H1 (cell line): ENCODE measurements around the gene SPR. TPM values are rescaled to one million over a fixed set of nuclear protein-coding genes. Genes with fewer than 3 reads are reported as not detected.

Experiments used
- CTCF ChIA-PET: fragments of 300-600 bp; sonication (Branson Sonifier 250); formaldehyde crosslinking; loops from one replicate; lab custom pipeline; 2021; ENCODE audit not compliant: partially characterized antibody; lab: Charles Lee
- POLR2A ChIA-PET: fragments of 300-600 bp; sonication (Branson Sonifier 250); formaldehyde crosslinking; loops from one replicate; lab custom pipeline; 2021; ENCODE audit warnings: inconsistent platforms; ENCODE audit not compliant: partially characterized antibody; lab: Charles Lee
- DNase-seq, 2 experiments: peaks; one replicate each; pipeline versions ENCODE4 v3.0.0 to v3.0.0-alpha.2; 2010 to 2022; ENCODE audit warnings: low spot score in 2 of 2, low read depth in 1 of 2, mixed read lengths in 1 of 2
- FAIRE-seq: peaks from 2 replicates; lab custom pipeline; 2011; peaks lifted over from hg19 to GRCh38; lab: Jason Lieb, UNC
- H2AFZ ChIP-seq: 2 replicates; pipeline ENCODE4 v1.8.1; 2012; ENCODE audit warnings: low read length, inconsistent platforms
- H2AK5ac ChIP-seq: 2 replicates; pipeline ENCODE4 v1.6.1; 2013; ENCODE audit warnings: low read depth, low read length
- H2BK120ac ChIP-seq: replicated peaks from 2 replicates; pipeline ENCODE3; 2013; ENCODE audit warnings: low read depth, low read length, inconsistent platforms
- H2BK12ac ChIP-seq: 2 replicates; pipeline ENCODE4 v1.6.1; 2013; ENCODE audit warnings: low read depth, low read length
- H2BK15ac ChIP-seq: 2 replicates; pipeline ENCODE4 v1.6.1; 2013; ENCODE audit warnings: low read length
- H2BK20ac ChIP-seq: 2 replicates; pipeline ENCODE4 v1.6.1; 2013; ENCODE audit warnings: low read length
- H2BK5ac ChIP-seq: 2 replicates; pipeline ENCODE4 v1.6.1; 2013; ENCODE audit warnings: low read depth, low read length
- H3K14ac ChIP-seq: 2 replicates; pipeline ENCODE4 v1.6.1; 2013; ENCODE audit warnings: inconsistent platforms; ENCODE audit not compliant: insufficient read length
- H3K18ac ChIP-seq: 2 replicates; pipeline ENCODE4 v1.6.1; 2013; ENCODE audit warnings: low read length; ENCODE audit errors: extremely low read depth
- H3K23ac ChIP-seq: 2 replicates; pipeline ENCODE4 v1.6.1; 2013; ENCODE audit warnings: inconsistent platforms; ENCODE audit not compliant: insufficient read length
- H3K23me2 ChIP-seq: 2 replicates; pipeline ENCODE4 v1.6.1; 2013; ENCODE audit warnings: low read depth, low read length
- H3K27ac ChIP-seq: 2 replicates; pipeline ENCODE4 v1.6.1; 2011; ENCODE audit warnings: low read depth, low read length, inconsistent platforms
- H3K27me3 ChIP-seq, 4 experiments: replicated peaks in 1 of 4; 1 replicate in 1 of 4; 2 replicates in 3 of 4; pipeline versions ENCODE4 v1.6.1 to v1.8.1; 2011 to 2013; ENCODE audit warnings: low read length in 3 of 4, mild to moderate bottlenecking in 3 of 4, inconsistent platforms in 2 of 4, mixed read lengths in 2 of 4, moderate library complexity in 1 of 4; ENCODE audit not compliant: control insufficient read depth in 3 of 4, insufficient read depth in 3 of 4; ENCODE audit errors: extremely low read depth in 1 of 4
- H3K36me3 ChIP-seq, 4 experiments: 2 replicates each; pipeline versions ENCODE4 v1.6.1 to v1.8.1; 2011 to 2013; ENCODE audit warnings: mild to moderate bottlenecking in 4 of 4, low read length in 3 of 4, moderate library complexity in 2 of 4, control low read depth in 1 of 4, inconsistent platforms in 1 of 4; ENCODE audit not compliant: insufficient read depth in 4 of 4, control insufficient read depth in 2 of 4
- H3K4ac ChIP-seq: replicated peaks from 2 replicates; pipeline ENCODE3; 2013; ENCODE audit warnings: low read length, low read depth, mixed read lengths, inconsistent platforms; ENCODE audit not compliant: insufficient read length
- H3K4me1 ChIP-seq, 4 experiments: replicated peaks in 1 of 4; 1 replicate in 1 of 4; 2 replicates in 3 of 4; pipeline versions ENCODE4 v1.6.1 to v1.8.1; 2011 to 2013; ENCODE audit warnings: low read length in 3 of 4, inconsistent platforms in 2 of 4, mixed read lengths in 1 of 4; ENCODE audit not compliant: insufficient read depth in 4 of 4, control insufficient read depth in 3 of 4
- H3K4me2 ChIP-seq, 2 experiments: 2 replicates each; pipeline versions ENCODE4 v1.6.1 to v1.8.1; 2011 to 2013; ENCODE audit warnings: low read depth in 2 of 2, low read length in 2 of 2, control low read depth in 1 of 2, inconsistent platforms in 1 of 2, mild to moderate bottlenecking in 1 of 2; ENCODE audit not compliant: insufficient read depth in 1 of 2
- H3K4me3 ChIP-seq, 4 experiments: fragments of 200-600, 300-600 bp in 1 of 4; sonication (generic), shearing (Covaris generic), sonication (Bioruptor Twin) in 1 of 4; 2 replicates each; pipeline versions ENCODE4 v1.5.1 to v1.8.1; 2011 to 2016; ENCODE audit warnings: low read length in 4 of 4, low read depth in 3 of 4, control low read depth in 2 of 4, inconsistent platforms in 2 of 4, mild to moderate bottlenecking in 2 of 4, mixed read lengths in 1 of 4, moderate library complexity in 1 of 4; ENCODE audit not compliant: insufficient read depth in 2 of 4; ENCODE audit errors: extremely low read depth in 1 of 4
- H3K56ac ChIP-seq: replicated peaks from 2 replicates; pipeline ENCODE3; 2013; ENCODE audit warnings: low read depth, mild to moderate bottlenecking, mixed read lengths, low read length, inconsistent platforms; ENCODE audit not compliant: insufficient read length
- H3K79me1 ChIP-seq: 2 replicates; pipeline ENCODE4 v1.6.1; 2013; ENCODE audit warnings: low read depth, low read length, control low read depth
- H3K79me2 ChIP-seq, 2 experiments: 2 replicates each; pipeline versions ENCODE4 v1.6.1 to v1.8.1; 2012 to 2013; ENCODE audit warnings: low read length in 2 of 2, mild to moderate bottlenecking in 2 of 2, inconsistent platforms in 1 of 2; ENCODE audit not compliant: insufficient read depth in 2 of 2, control insufficient read depth in 1 of 2
- H3K9ac ChIP-seq, 4 experiments: replicated peaks in 1 of 4; 1 replicate in 1 of 4; 2 replicates in 3 of 4; pipeline versions ENCODE4 v1.6.1 to v1.8.1; 2011 to 2013; ENCODE audit warnings: low read depth in 3 of 4, low read length in 3 of 4, control low read depth in 2 of 4, mild to moderate bottlenecking in 2 of 4, moderate library complexity in 2 of 4, inconsistent platforms in 1 of 4; ENCODE audit errors: extremely low read depth in 1 of 4
- H3K9me3 ChIP-seq, 2 experiments: 2 replicates each; pipeline versions ENCODE4 v1.6.1 to v1.8.1; 2012 to 2013; ENCODE audit warnings: mild to moderate bottlenecking in 2 of 2, moderate library complexity in 2 of 2, control low read depth in 1 of 2, inconsistent platforms in 1 of 2, low read depth in 1 of 2, low read length in 1 of 2, mixed read lengths in 1 of 2; ENCODE audit not compliant: insufficient read depth in 2 of 2
- H4K20me1 ChIP-seq, 2 experiments: replicated peaks in 1 of 2; 2 replicates each; pipeline versions ENCODE3 to v1.8.1; 2011 to 2013; ENCODE audit warnings: inconsistent platforms in 2 of 2, low read length in 2 of 2, mild to moderate bottlenecking in 1 of 2; ENCODE audit not compliant: insufficient read depth in 2 of 2, control insufficient read depth in 1 of 2
- H4K5ac ChIP-seq: 2 replicates; pipeline ENCODE4 v1.6.1; 2013; ENCODE audit warnings: low read length, low read depth, mixed read lengths, inconsistent platforms; ENCODE audit not compliant: insufficient read length
- H4K8ac ChIP-seq: 2 replicates; pipeline ENCODE4 v1.8.0; 2013; ENCODE audit warnings: mild to moderate bottlenecking, moderate library complexity, low read length, inconsistent platforms; ENCODE audit not compliant: insufficient read depth; ENCODE audit errors: extremely low read depth
- H4K91ac ChIP-seq: replicated peaks from 2 replicates; pipeline ENCODE3; 2013; ENCODE audit warnings: low read length, mixed read lengths, inconsistent platforms; ENCODE audit not compliant: insufficient read length
- EZH2 ChIP-seq: fragments of 200-600 bp; sonication (generic); IDR thresholded peaks from 2 replicates; pipeline ENCODE4 v1.7.1; 2012; ENCODE audit warnings: low read depth, mild to moderate bottlenecking, moderate library complexity, low read length, inconsistent platforms; ENCODE audit not compliant: severe bottlenecking
- SP1 ChIP-seq: IDR thresholded peaks from 2 replicates; pipeline ENCODE4 v1.6.1; 2011; ENCODE audit warnings: low read depth, low read length
- SUZ12 ChIP-seq: fragments of 200-600 bp; sonication (generic); IDR thresholded peaks from 2 replicates; pipeline ENCODE4 v1.6.1; 2012; ENCODE audit warnings: mild to moderate bottlenecking, inconsistent platforms, low read length, moderate library complexity, mixed read lengths
- WGBS, 2 experiments: shearing (Covaris generic) in 1 of 2; methylation state at CpG; one replicate each; pipeline versions ENCODE4 v1.1.6 to v1.1.7; 2013 to 2015; ENCODE audit warnings: low lambda C conversion rate in 2 of 2, mixed read lengths in 2 of 2, inconsistent platforms in 1 of 2, low coverage in 1 of 2, missing lambda C conversion rate in 1 of 2; ENCODE audit not compliant: insufficient replicate concordance in 2 of 2, insufficient coverage in 1 of 2, insufficient read length in 1 of 2; ENCODE audit errors: extremely low coverage in 1 of 2, missing lambda C conversion rate in 1 of 2; 5-methylcytosine and 5-hydroxymethylcytosine counted together
- polyA plus RNA-seq, 7 experiments: library from polyadenylated mRNA; depleted of rRNA in 3 of 7; stranded (reverse) in 5 of 7; unstranded in 2 of 7; fragments of >200 nt in 5 of 7; fragments of 200-250 nt in 2 of 7; gene quantifications; 1 replicate in 5 of 7; 2 replicates in 1 of 7; 4 replicates in 1 of 7; pipeline versions ENCODE4 v1.2.1 to v1.2.3, GENCODE V29; 2011 to 2013; ENCODE audit warnings: missing spikeins in 2 of 7, mixed read lengths in 2 of 7
- total RNA-seq: library from RNA; stranded (reverse); fragmentation: NEBNext Ultra II Directional; extraction: Animal tissue kit (Norgen Biotek cat#: 25700); gene quantifications from 2 replicates; pipeline ENCODE4 v1.2.1, GENCODE V29; 2021

The SPR gene
- total and polyA plus RNA-seq, 2 of the 8 experiments (the other 6 are each of a cell fraction or from before 2014, with no cell fraction given), result 4.5 to 11.5 TPM

DNA sequence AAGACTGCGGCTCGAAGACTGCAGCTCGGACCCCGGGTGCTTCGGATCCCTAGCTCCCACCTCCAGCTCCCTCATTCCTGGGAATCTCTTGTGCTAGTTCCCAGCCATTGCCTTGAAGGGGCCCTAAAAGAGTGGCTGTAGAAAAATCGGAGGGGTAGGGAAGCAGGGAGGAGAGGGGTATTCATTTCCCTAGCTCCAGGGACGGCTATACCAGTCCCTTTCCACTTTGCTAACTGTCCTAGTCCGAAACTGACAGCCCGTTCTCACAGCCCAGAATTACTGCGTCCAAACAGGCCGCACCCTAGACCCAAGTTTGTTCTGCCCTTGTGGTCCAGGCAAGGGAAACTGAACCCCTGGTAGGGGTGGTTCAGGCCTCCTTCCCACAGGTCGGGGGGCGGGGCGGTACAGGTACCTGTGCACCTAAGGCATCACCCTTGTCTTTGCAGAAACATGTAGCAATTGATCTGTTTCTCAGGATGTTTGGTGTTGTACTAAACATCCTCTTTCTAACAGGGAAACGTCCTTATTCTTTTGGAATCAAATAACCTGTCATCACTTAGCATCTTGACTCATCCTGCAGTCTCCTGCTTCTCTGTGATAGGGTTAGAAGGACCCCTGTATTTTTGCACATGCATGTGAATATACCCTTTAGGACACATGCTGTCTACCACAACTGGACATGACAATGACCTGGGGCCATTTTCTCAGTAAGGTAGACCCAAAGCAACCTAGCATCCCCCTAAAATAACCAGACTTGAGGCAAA lies 34.1 kb downstream of the SPR start:
- H3K14ac ChIP-seq, result no peak overlapping the region
- peak in 1 of 2 experiments; percentile 45 for DNase-seq
- no peak overlapping the region; the same call in 1 of the 2 replicates for H2BK15ac ChIP-seq
- H2BK5ac ChIP-seq, result 0 out of 2 replicates have a peak overlapping the region, but pooled peaks have one; percentile 2
- H3K23me2 ChIP-seq, result peaks cover 24% of the 10 kb centered on the region; the same call in 1 of the 2 replicates
- CTCF ChIA-PET, result interaction anchor here (0.5 to 24.3 kb wide), 6 partner anchors 14 to 256 kb away, joined by 3 to 497 read pairs (median 4); partner anchors contain the start of gene SPR
- peak overlapping the region; percentile 84 to 97 for H3K4me2 ChIP-seq
- TF ChIP-seq EZH2, result peak; percentile 47
- TF ChIP-seq SP1, result no peak
- TF ChIP-seq SUZ12, result peak; percentile 88; the same call in 1 of the 2 replicates
- TF ChIP-seq, all 59 proteins: peak for 2
- WGBS, 2 experiments, result 14% methylated on average over 15 of the region's 15 CpGs; no CpG with 5 or more reads in 1 of the 2 experiments
- H3K27ac ChIP-seq, result no peak overlapping the region
- peak overlapping the region; percentile 25; the same call in 1 of the 2 replicates for H2BK20ac ChIP-seq
- FAIRE-seq, result no peak
- H4K8ac ChIP-seq, result no peak overlapping the region
- H3K27me3 ChIP-seq, result peaks cover 92 to 96% (median 94%) of the 10 kb centered on the region in 4 experiments
- H3K18ac ChIP-seq, result peak overlapping the region; percentile 4; the same call in 1 of the 2 replicates
- no peak overlapping the region for H2BK12ac ChIP-seq
- no peak overlapping the region for H4K91ac ChIP-seq
- H3K4ac ChIP-seq, result no peak overlapping the region
- no peak overlapping the region for H2BK120ac ChIP-seq
- H3K36me3 ChIP-seq, result peaks cover 0 to 8% (median 0%) of the 10 kb centered on the region in 4 experiments; a peak in 1 of 8 replicates
- H2AFZ ChIP-seq, result no peak overlapping the region
- H3K4me3 ChIP-seq, result peak overlapping the region; percentile 21 to 70 (median 51); a peak in 6 of 8 replicates
- peaks cover 17 to 23% of the 10 kb centered on the region in 2 experiments for H4K20me1 ChIP-seq
- no peaks in the 10 kb centered on the region for H3K79me2 ChIP-seq
- no peak overlapping the region for H3K9ac ChIP-seq
- POLR2A ChIA-PET, result interaction anchor here (1.0 to 2.0 kb wide), 3 partner anchors 18 to 53 kb away, joined by 3 to 9 read pairs (median 4); no protein-coding TSS in a partner anchor
- no peak overlapping the region for H3K23ac ChIP-seq
- H3K9me3 ChIP-seq, result peaks cover 0 to 4% of the 10 kb centered on the region in 2 experiments; a peak in 1 of 4 replicates
- no peaks in the 10 kb centered on the region for H3K79me1 ChIP-seq
- H2AK5ac ChIP-seq, result 0 out of 2 replicates have a peak overlapping the region, but pooled peaks have one; percentile 3
- peaks cover under 1 to 50% (median 23%) of the 10 kb centered on the region in 4 experiments for H3K4me1 ChIP-seq
- no peak overlapping the region for H3K56ac ChIP-seq
- no peak overlapping the region for H4K5ac ChIP-seq
